Heart right ventricle (tissue), 16 donors: ENCODE data around the gene DDAH1. TPM values are rescaled to one million over a fixed set of nuclear protein-coding genes. Genes with fewer than 3 reads are reported as not detected.

Source experiments
- ATAC-seq, 8 donors: fragments of 200-7000 bp; cut with Tn5 transposase; one replicate each; pipeline ENCODE4 v1.9.1; 2020; ENCODE audit warnings: mild to moderate bottlenecking in 8 of 8, moderate library complexity in 8 of 8, moderate number of reproducible peaks in 1 of 8
- DNase-seq, 2 donors: peaks; one replicate each; pipeline ENCODE4 v3.0.0-alpha.2; 2020
- H3K27ac ChIP-seq, 10 donors: fragments of 200-600 bp; sonication (generic) in 2 of 10; one replicate each; pipeline versions ENCODE4 v1.5.0 to v1.8.0; 2020 to 2022; ENCODE audit warnings: mild to moderate bottlenecking in 3 of 10
- H3K27me3 ChIP-seq, 7 donors: fragments of 200-600 bp; one replicate each; pipeline ENCODE4 v1.8.0; 2021 to 2022; ENCODE audit warnings: mild to moderate bottlenecking in 2 of 7
- H3K36me3 ChIP-seq, 9 donors: fragments of 200-600 bp; sonication (generic) in 1 of 9; one replicate each; pipeline versions ENCODE4 v1.5.0 to v1.8.0; 2020 to 2022; ENCODE audit warnings: mild to moderate bottlenecking in 2 of 9
- H3K4me1 ChIP-seq, 9 donors: fragments of 200-600 bp; sonication (generic) in 1 of 9; one replicate each; pipeline versions ENCODE4 v1.5.0 to v1.8.0; 2020 to 2022; ENCODE audit warnings: mild to moderate bottlenecking in 4 of 9
- H3K4me3 ChIP-seq, 10 donors: fragments of 200-600 bp; sonication (generic) in 2 of 10; one replicate each; pipeline versions ENCODE4 v1.5.0 to v1.8.0; 2020 to 2022; ENCODE audit warnings: mild to moderate bottlenecking in 7 of 10, moderate library complexity in 2 of 10
- H3K9me3 ChIP-seq, 11 donors: fragments of 200-600 bp in 10 of 11; sonication (generic) in 2 of 11; one replicate each; pipeline versions ENCODE4 v1.5.0 to v1.8.0; 2013 to 2022; ENCODE audit warnings: mild to moderate bottlenecking in 2 of 11, control low read depth in 1 of 11, moderate library complexity in 1 of 11
- WGBS, 2 donors: extraction: QIAGEN DNeasy Blood & Tissue Kit; methylation state at CpG; one replicate each; pipeline ENCODE4 v1.1.7; 2013; ENCODE audit warnings: inconsistent platforms in 1 of 2; 5-methylcytosine and 5-hydroxymethylcytosine counted together
- intact Hi-C, 10 donors: fragments of 100-400 bp; cut with DNase I; formaldehyde crosslinking; loops; one replicate each; pipeline versions ENCODE4 v1.11.1 to v1.14.2; 2022
- polyA plus RNA-seq, 2 donors: library from polyadenylated mRNA; stranded (reverse); fragments of 200-250 nt; gene quantifications; one replicate each; pipeline ENCODE4 v1.2.3, GENCODE V29; 2013
- total RNA-seq, 10 donors: library from RNA; stranded (reverse); fragmentation: NEBNext Ultra II Directional in 3 of 10; extraction: Animal tissue kit (Norgen Biotek cat#: 25700) in 3 of 10; gene quantifications; one replicate each; pipeline versions ENCODE4 v1.2.1 to v1.2.4, GENCODE V29; 2021 to 2023
- TF ChIP-seq, protein P1 (sequence below), 9 donors: fragments of 200-600 bp; sonication (generic) in 2 of 9; IDR thresholded peaks; one replicate each; pipeline versions ENCODE4 v1.5.0 to v1.8.0; 2021 to 2022; ENCODE audit warnings: antibody characterized with exemption in 9 of 9, mild to moderate bottlenecking in 5 of 9, moderate library complexity in 1 of 9
- donor health status: Arrhythmogenic right ventricular cardiomyopathy.
- donor health status: ischemic (EF 13 %, LVEDD 7.1; RV severe dilation, severe dysfunction).
- donor health status: healthy with polysubstance abuse.
- donor health status: DM: no; HTN: yes; CAD: no.
- donor health status: DM: no; HTN: no; CAD: no.
- donor health status: ischemic (EF 25% LVEDD 6.9; RV normal size, moderate dysfunction).
- donor health status: ischemic (EF 25% LVEDD 5.7; RV mildly dilated, moderate dysfunction).
- donor health status: healthy.
- donor health status: DM: yes; HTN: yes; CAD: no.
- donor health status: Ischemic cardiomyopathy.
- donor health status: ischemic (EF 35%, LVEDD 5.7; RV mildly dilated, moderate dysfunction).
- donor health status: nonischemic (EF 11% LVEDD 7.7; RV severe dilation, severe dysfunction).
- donor health status: DM: yes; HTN: yes; CAD: no.
- donor health status: PGD.
- donor health status: ischemic (EF 29% LVEDD 5.4; RV normal size, mild dysfunction).
- donor health status: nonischemic (EF 23%, LVEDD 6.1; RV moderate dilation, normal function).

The DDAH1 gene
- total and polyA plus RNA-seq, 12 donors: 2.7 to 29.0 (median 16.6) TPM

- H3K4me3 ChIP-seq: no peak overlapping the region
- H3K9me3 ChIP-seq: no peaks in the 10 kb centered on the region
- intact Hi-C loops: no loop called here
- ATAC-seq: no peak
- no peaks in the 10 kb centered on the region for H3K27me3 ChIP-seq
- 97 to 100% methylated on average over 3 of the region's 3 CpGs for WGBS, 2 donors
- TF ChIP-seq, protein P1, sequence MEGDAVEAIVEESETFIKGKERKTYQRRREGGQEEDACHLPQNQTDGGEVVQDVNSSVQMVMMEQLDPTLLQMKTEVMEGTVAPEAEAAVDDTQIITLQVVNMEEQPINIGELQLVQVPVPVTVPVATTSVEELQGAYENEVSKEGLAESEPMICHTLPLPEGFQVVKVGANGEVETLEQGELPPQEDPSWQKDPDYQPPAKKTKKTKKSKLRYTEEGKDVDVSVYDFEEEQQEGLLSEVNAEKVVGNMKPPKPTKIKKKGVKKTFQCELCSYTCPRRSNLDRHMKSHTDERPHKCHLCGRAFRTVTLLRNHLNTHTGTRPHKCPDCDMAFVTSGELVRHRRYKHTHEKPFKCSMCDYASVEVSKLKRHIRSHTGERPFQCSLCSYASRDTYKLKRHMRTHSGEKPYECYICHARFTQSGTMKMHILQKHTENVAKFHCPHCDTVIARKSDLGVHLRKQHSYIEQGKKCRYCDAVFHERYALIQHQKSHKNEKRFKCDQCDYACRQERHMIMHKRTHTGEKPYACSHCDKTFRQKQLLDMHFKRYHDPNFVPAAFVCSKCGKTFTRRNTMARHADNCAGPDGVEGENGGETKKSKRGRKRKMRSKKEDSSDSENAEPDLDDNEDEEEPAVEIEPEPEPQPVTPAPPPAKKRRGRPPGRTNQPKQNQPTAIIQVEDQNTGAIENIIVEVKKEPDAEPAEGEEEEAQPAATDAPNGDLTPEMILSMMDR (IDR thresholded peaks at IDR 0.05): no peak
- H3K4me1 ChIP-seq: peaks cover 7 to 41% (median 27%) of the 10 kb centered on the region in 9 donors
- DNase-seq: no peak
- H3K27ac ChIP-seq: peak overlapping the region in 1 of 10 donors; percentile 74
- H3K36me3 ChIP-seq: no peaks in the 10 kb centered on the region
Measured at GRCh38 chr1:85445906-85446305, 19.1 kb downstream of the DDAH1 start.

DNA sequence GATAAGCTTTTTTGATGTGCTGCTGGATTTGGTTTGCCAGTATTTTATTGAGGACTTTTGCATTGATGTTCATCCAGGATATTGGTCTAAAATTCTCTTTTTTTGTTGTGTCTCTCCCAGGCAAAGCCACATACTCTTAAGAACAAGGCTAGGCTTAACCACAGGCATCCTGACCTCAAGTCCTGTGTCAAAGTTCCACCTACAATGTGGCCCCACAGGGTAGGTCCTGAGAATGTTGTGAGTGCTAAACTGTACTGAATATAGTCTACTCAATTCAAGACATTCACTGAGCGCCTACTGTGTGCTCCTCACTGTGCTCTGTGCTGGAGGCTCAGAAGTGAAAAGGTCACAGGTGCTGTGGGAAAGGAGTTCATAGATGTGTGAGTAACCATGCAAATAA lies 20.6 kb downstream of the DDAH1 start:
- 97 to 99% methylated on average over 1 of the region's 1 CpG for WGBS, 2 donors
- no peaks in the 10 kb centered on the region for H3K36me3 ChIP-seq
- peaks cover 9 to 52% (median 35%) of the 10 kb centered on the region in 9 donors for H3K4me1 ChIP-seq
- H3K4me3 ChIP-seq: no peak overlapping the region
- H3K27ac ChIP-seq: no peak overlapping the region
- H3K27me3 ChIP-seq: no peaks in the 10 kb centered on the region
- ATAC-seq (no peak), DNase-seq (no peak)
- no peaks in the 10 kb centered on the region for H3K9me3 ChIP-seq
- TF ChIP-seq, protein P1 (IDR thresholded peaks at IDR 0.05): no peak
- intact Hi-C loops: no loop called here

- DNase-seq: no peak
- peak in 1 of 8 donors; percentile 67 for ATAC-seq
- TF ChIP-seq, protein P1 (IDR thresholded peaks at IDR 0.05): no peak
Measured at GRCh38 chr1:85440612-85441011, 24.3 kb downstream of the DDAH1 start.

GRCh38 chr1:85438353-85438752 lies 26.6 kb downstream of the DDAH1 start:
- H3K9me3 ChIP-seq: no peaks in the 10 kb centered on the region
- ATAC-seq (peak in 5 of 8 donors; percentile 50 to 73 (median 58)), DNase-seq (peak in 1 of 2 donors; percentile 22)
- peaks cover 0 to 34% (median 11%) of the 10 kb centered on the region in 9 donors for H3K4me1 ChIP-seq
- H3K27me3 ChIP-seq: no peaks in the 10 kb centered on the region
- WGBS, 2 donors: 67 to 75% methylated on average over 2 of the region's 2 CpGs
- intact Hi-C loops: no loop called here
- TF ChIP-seq, protein P1 (IDR thresholded peaks at IDR 0.05): no peak
- no peak overlapping the region for H3K4me3 ChIP-seq
- peak overlapping the region in 1 of 10 donors; percentile 28 for H3K27ac ChIP-seq
- H3K36me3 ChIP-seq: no peaks in the 10 kb centered on the region

More at GRCh38 chr1:85440612-85441011, 24.3 kb downstream of the DDAH1 start:
- 28 to 59% methylated on average over 3 of the region's 3 CpGs for WGBS, 2 donors
- H3K36me3 ChIP-seq: no peaks in the 10 kb centered on the region
- H3K4me1 ChIP-seq: peaks cover 0 to 34% (median 11%) of the 10 kb centered on the region in 9 donors
- H3K4me3 ChIP-seq: no peak overlapping the region
- no peaks in the 10 kb centered on the region for H3K9me3 ChIP-seq
- H3K27ac ChIP-seq: peak overlapping the region in 4 of 10 donors; percentile 12 to 73 (median 42)
- H3K27me3 ChIP-seq: no peaks in the 10 kb centered on the region
- intact Hi-C loops: no loop called here
